ENCODE data around the gene SLC27A3.
"Not testable (repeated sequence)": the region's sequence is repeated elsewhere in the genome, so short reads cannot be mapped to it uniquely, and the experiment has no call there.

The SLC27A3 gene

DNA sequence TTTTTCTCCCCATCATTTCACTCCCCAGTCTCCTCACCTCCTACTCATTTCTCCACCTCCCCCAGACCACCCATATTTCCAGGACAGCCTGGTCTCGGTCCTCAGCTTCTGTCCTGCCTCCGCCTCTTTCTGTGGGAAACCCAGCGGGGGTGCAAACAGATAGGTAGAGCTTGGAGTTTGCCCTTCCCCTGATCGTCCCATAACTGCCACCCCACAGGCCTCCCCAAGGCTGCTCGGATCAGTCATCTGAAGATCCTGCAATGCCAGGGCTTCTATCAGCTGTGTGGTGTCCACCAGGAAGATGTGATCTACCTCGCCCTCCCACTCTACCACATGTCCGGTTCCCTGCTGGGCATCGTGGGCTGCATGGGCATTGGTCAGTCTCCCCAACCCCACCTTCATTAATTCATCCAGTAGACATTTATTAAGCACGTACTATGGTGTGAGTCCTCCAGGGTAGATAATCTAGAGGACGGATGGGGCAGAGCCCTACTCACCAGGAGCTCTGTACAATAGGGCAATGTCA, 1.7 kb downstream of the SLC27A3 start:
- no peak for DNase-seq (ENCODE audit: low spot score)
- no peak for TF ChIP-seq CTCF (IDR thresholded peaks at IDR 0.05; ENCODE audit: extremely low read depth, missing control alignments)

DNA sequence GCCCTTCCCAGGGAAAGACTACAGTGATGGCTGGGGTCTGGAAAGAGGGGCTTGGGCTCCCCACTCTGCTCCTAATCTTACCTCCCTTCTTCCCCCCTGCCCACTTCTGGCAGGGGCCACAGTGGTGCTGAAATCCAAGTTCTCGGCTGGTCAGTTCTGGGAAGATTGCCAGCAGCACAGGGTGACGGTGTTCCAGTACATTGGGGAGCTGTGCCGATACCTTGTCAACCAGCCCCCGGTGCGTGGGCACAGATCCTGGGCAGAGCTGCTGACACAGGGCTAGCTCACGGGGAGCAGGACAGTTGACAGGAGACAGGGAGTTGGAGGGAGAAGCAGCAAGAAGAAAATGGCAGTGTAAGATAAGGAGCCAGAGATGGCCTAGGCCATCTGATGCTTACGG, 2.4 kb downstream of the SLC27A3 start:
- no peak for TF ChIP-seq CTCF (IDR thresholded peaks at IDR 0.05; ENCODE audit: extremely low read depth, missing control alignments)
- DNase-seq (ENCODE audit: low spot score), result no peak

GRCh38 chr1:153778051-153778823, 3.0 kb downstream of the SLC27A3 start:
- DNase-seq (ENCODE audit: low spot score), result no peak
- no peak for TF ChIP-seq CTCF (IDR thresholded peaks at IDR 0.05; ENCODE audit: extremely low read depth, missing control alignments)

- no peak for DNase-seq (ENCODE audit: low spot score)
- no peak for TF ChIP-seq CTCF (IDR thresholded peaks at IDR 0.05; ENCODE audit: extremely low read depth, missing control alignments)
Observed at GRCh38 chr1:153778824-153779519, 3.8 kb downstream of the SLC27A3 start.

DNA sequence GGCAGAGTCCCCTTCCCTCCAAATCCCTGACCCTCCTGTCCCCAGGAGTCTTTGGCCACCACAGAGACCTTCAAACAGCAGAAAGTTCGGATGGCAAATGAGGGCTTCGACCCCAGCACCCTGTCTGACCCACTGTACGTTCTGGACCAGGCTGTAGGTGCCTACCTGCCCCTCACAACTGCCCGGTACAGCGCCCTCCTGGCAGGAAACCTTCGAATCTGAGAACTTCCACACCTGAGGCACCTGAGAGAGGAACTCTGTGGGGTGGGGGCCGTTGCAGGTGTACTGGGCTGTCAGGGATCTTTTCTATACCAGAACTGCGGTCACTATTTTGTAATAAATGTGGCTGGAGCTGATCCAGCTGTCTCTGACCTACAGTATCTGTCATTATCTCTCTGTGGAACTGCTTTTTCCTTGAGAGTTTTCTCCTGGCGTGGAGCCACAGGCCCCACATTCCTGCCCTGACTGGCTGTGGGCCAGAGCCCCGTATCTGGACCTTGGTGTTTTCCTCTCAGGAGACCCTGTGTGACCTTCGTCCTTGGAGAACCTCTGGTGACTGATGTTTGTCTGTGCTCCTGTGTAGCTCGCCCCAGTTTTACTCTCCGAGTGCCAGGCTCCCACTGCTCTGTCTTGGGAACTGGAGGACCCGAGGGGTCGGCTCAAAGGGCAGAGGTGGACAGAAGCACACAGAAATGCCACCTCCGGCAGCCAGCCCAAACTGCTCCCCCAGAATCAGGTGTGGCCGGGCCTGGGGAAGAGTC, 4.8 kb downstream of the SLC27A3 start:
- no peak for TF ChIP-seq CTCF (IDR thresholded peaks at IDR 0.05; ENCODE audit: extremely low read depth, missing control alignments)
- no peak for DNase-seq (ENCODE audit: low spot score)

DNA sequence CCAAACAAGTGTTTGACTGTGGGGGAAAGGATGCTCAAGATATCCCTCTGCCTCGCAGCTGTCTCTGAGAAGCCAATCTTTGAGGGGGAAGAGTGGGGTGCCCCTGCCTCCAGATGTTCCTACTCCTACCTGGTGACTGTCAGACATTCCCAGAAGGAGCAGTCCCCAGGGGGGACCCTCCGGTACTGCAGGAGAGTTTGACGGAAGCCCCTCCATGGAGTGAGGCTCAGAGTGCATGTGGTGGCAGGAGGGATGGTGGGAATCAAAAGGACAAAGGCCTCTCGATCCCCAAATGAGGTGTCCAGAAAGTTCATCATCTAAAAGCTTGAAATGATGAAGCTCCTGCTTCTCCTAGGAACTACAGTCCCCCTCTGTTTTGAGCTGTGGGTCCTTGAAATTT, 5.3 kb downstream of the SLC27A3 start:
- DNase-seq (ENCODE audit: low spot score), result no peak
- no peak for TF ChIP-seq CTCF (IDR thresholded peaks at IDR 0.05; ENCODE audit: extremely low read depth, missing control alignments)

- DNase-seq (ENCODE audit: low spot score), result not testable (repeated sequence)
Observed at GRCh38 chr1:153782648-153783047, 7.4 kb downstream of the SLC27A3 start.
